DOHH2 (cell line): ENCODE data around the gene NEURL2.

Source experiments
- CTCF ChIP-seq: fragments of 200-600 bp; sonication (generic); IDR thresholded peaks from one replicate; pipeline ENCODE4 v1.5.1; 2014; ENCODE audit warnings: antibody characterized with exemption, mild to moderate bottlenecking, low read depth, low read length; ENCODE audit not compliant: poor library complexity, severe bottlenecking
- EZH2phosphoT487 ChIP-seq: fragments of 200-600 bp; sonication (generic); IDR thresholded peaks from 2 replicates; pipeline ENCODE4 v1.6.1; 2017; ENCODE audit warnings: borderline replicate concordance, mild to moderate bottlenecking, antibody characterized with exemption, low read length, moderate library complexity, mixed read lengths

GRCh38 chr20:45857882-45858216 lies 33.2 kb downstream of the NEURL2 start:
- no peak for TF ChIP-seq CTCF
- TF ChIP-seq EZH2phosphoT487: no peak
